CD8-positive, alpha-beta memory T cell (primary cell): Measurements from ENCODE around the gene LYVE1. TPM values are rescaled to one million over a fixed set of nuclear protein-coding genes. Genes with fewer than 3 reads are reported as not detected.

ENCODE experiments used
- CTCF ChIA-PET: fragments of 350-600 bp; sonication (Branson Sonifier 250); formaldehyde crosslinking; loops from one replicate; lab custom pipeline; 2021; ENCODE audit warnings: antibody characterized with exemption; lab: Charles Lee
- POLR2A ChIA-PET: fragments of 350-600 bp; sonication (Branson Sonifier 250); formaldehyde crosslinking; loops from one replicate; lab custom pipeline; 2021; ENCODE audit warnings: antibody characterized with exemption; lab: Charles Lee
- DNase-seq, 5 donors: peaks; one replicate each; pipeline versions ENCODE4 v3.0.0 to v3.0.0-alpha.2; 2020 to 2022; ENCODE audit warnings: mixed read lengths in 1 of 5
- H3K27ac ChIP-seq: one replicate; pipeline ENCODE4 v1.7.0; 2013; ENCODE audit warnings: low read depth, mild to moderate bottlenecking, low read length, moderate library complexity
- H3K27me3 ChIP-seq: 2 replicates; pipeline ENCODE4 v1.7.0; 2013; ENCODE audit warnings: low read length, mild to moderate bottlenecking; ENCODE audit not compliant: insufficient read depth, poor library complexity, severe bottlenecking
- H3K36me3 ChIP-seq: 2 replicates; pipeline ENCODE4 v1.7.0; 2013; ENCODE audit warnings: mild to moderate bottlenecking, low read length, moderate library complexity; ENCODE audit not compliant: insufficient read depth
- H3K4me1 ChIP-seq: 2 replicates; pipeline ENCODE4 v1.7.0; 2013; ENCODE audit warnings: mild to moderate bottlenecking, low read length, moderate library complexity; ENCODE audit not compliant: insufficient read depth
- H3K4me3 ChIP-seq: 2 replicates; pipeline ENCODE4 v1.7.0; 2013; ENCODE audit warnings: mild to moderate bottlenecking, low read length
- H3K9me3 ChIP-seq: 2 replicates; pipeline ENCODE4 v1.7.0; 2013; ENCODE audit warnings: mild to moderate bottlenecking, low read length
- H3K27ac Mint-ChIP-seq, 8 donors: one replicate each; pipeline ENCODE4 v1.8.0; 2020 to 2021; ENCODE audit warnings: mixed read lengths in 8 of 8, mild to moderate bottlenecking in 6 of 8, inconsistent platforms in 3 of 8, moderate library complexity in 3 of 8
- H3K27me3 Mint-ChIP-seq, 2 donors: one replicate each; pipeline ENCODE4 v1.8.0; 2020 to 2021; ENCODE audit warnings: mixed read lengths in 2 of 2, mild to moderate bottlenecking in 1 of 2, moderate library complexity in 1 of 2
- H3K36me3 Mint-ChIP-seq, 3 donors: one replicate each; pipeline ENCODE4 v1.8.0; 2020 to 2021; ENCODE audit warnings: mixed read lengths in 3 of 3, inconsistent platforms in 1 of 3, mild to moderate bottlenecking in 1 of 3
- H3K4me1 Mint-ChIP-seq, 3 donors: one replicate each; pipeline ENCODE4 v1.8.0; 2020 to 2021; ENCODE audit warnings: mixed read lengths in 3 of 3, inconsistent platforms in 1 of 3, mild to moderate bottlenecking in 1 of 3
- H3K4me3 Mint-ChIP-seq, 7 donors: one replicate each; pipeline ENCODE4 v1.8.0; 2020 to 2021; ENCODE audit warnings: mixed read lengths in 7 of 7, mild to moderate bottlenecking in 6 of 7, moderate library complexity in 4 of 7, inconsistent platforms in 2 of 7
- H3K9me3 Mint-ChIP-seq, 5 donors: one replicate each; pipeline ENCODE4 v1.8.0; 2020 to 2022; ENCODE audit warnings: mixed read lengths in 5 of 5, mild to moderate bottlenecking in 3 of 5, moderate library complexity in 2 of 5, inconsistent platforms in 1 of 5
- polyA plus RNA-seq: library from polyadenylated mRNA; unstranded; fragments of 300-500 nt; fragmentation: Illumina TruSeq; gene quantifications from one replicate; pipeline ENCODE4 v1.2.3, GENCODE V29; 2021
- total RNA-seq, 2 experiments: library from RNA; stranded (reverse); gene quantifications; one replicate each; pipeline ENCODE4 v1.2.3, GENCODE V29; 2021

The LYVE1 gene
- total and polyA plus RNA-seq, 3 experiments from 2014 or later: not detected

GRCh38 chr11:10538924-10539323 is 29.5 kb downstream of the LYVE1 start:
- Mint-ChIP-seq H3K36me3 (peaks cover 0 to 6% (median 3%) of the 10 kb centered on the region in 3 donors), H3K4me1 (peaks cover 20 to 36% (median 25%) of the 10 kb centered on the region in 3 donors), H3K4me3 (peak overlapping the region in 1 of 7 donors; percentile 7), H3K27me3 (peaks cover 0 to 2% of the 10 kb centered on the region in 2 donors), H3K27ac (no peak overlapping the region), H3K9me3 (no peaks in the 10 kb centered on the region)
- no peak overlapping the region for H3K4me3 ChIP-seq
- CTCF ChIA-PET: no interaction called here
- no peaks in the 10 kb centered on the region for H3K36me3 ChIP-seq
- POLR2A ChIA-PET: no interaction called here
- no peaks in the 10 kb centered on the region for H3K9me3 ChIP-seq
- no peak for DNase-seq
- no peaks in the 10 kb centered on the region for H3K27me3 ChIP-seq
- no peak overlapping the region for H3K27ac ChIP-seq
- H3K4me1 ChIP-seq: peaks cover 15% of the 10 kb centered on the region

GRCh38 chr11:10537600-10537999 is 30.9 kb downstream of the LYVE1 start:
- Histone ChIP-seq H3K9me3 (no peaks in the 10 kb centered on the region), H3K27me3 (no peaks in the 10 kb centered on the region), H3K4me3 (no peak overlapping the region), H3K36me3 (no peaks in the 10 kb centered on the region), H3K27ac (no peak overlapping the region), H3K4me1 (peaks cover 15% of the 10 kb centered on the region)
- H3K9me3 Mint-ChIP-seq: no peaks in the 10 kb centered on the region
- H3K27ac Mint-ChIP-seq: peak overlapping the region in 1 of 8 donors; percentile 23
- ChIA-PET CTCF (interaction anchor here (1.2 kb wide), 1 partner anchor 9 kb away, joined by 3 read pairs; no protein-coding TSS in a partner anchor), POLR2A (no interaction called here)
- H3K4me3 Mint-ChIP-seq: peak overlapping the region in 1 of 7 donors; percentile 34
- H3K27me3 Mint-ChIP-seq: peaks cover 0 to 2% of the 10 kb centered on the region in 2 donors
- peaks cover 3 to 16% (median 8%) of the 10 kb centered on the region in 3 donors for H3K36me3 Mint-ChIP-seq
- H3K4me1 Mint-ChIP-seq: peaks cover 20 to 36% (median 25%) of the 10 kb centered on the region in 3 donors
- no peak for DNase-seq

- H3K4me3 ChIP-seq: no peak overlapping the region
- H3K9me3 Mint-ChIP-seq: no peaks in the 10 kb centered on the region
- no peaks in the 10 kb centered on the region for H3K9me3 ChIP-seq
- H3K27me3 Mint-ChIP-seq: no peaks in the 10 kb centered on the region
- no peak overlapping the region for H3K27ac ChIP-seq
- no peaks in the 10 kb centered on the region for H3K4me1 ChIP-seq
- H3K27ac Mint-ChIP-seq: no peak overlapping the region
- no peak for DNase-seq
- no peak overlapping the region for H3K4me3 Mint-ChIP-seq
- H3K4me1 Mint-ChIP-seq: peaks cover 5 to 17% (median 6%) of the 10 kb centered on the region in 3 donors
- POLR2A ChIA-PET: no interaction called here
- H3K27me3 ChIP-seq: no peaks in the 10 kb centered on the region
- peaks cover 7% of the 10 kb centered on the region for H3K36me3 ChIP-seq
- CTCF ChIA-PET: no interaction called here
- H3K36me3 Mint-ChIP-seq: peaks cover 3 to 36% (median 16%) of the 10 kb centered on the region in 3 donors
Observed at GRCh38 chr11:10534316-10534715, 34.1 kb downstream of the LYVE1 start.

- ChIA-PET POLR2A (interaction anchor here (1.5 kb wide), 1 partner anchor 8 kb away, joined by 4 read pairs; the partner anchor contains the start of gene RNF141), CTCF (interaction anchor here (3.9 kb wide), 1 partner anchor 8 kb away, joined by 27 read pairs; the partner anchor contains the start of gene RNF141)
- Histone ChIP-seq H3K36me3 (peaks cover 14% of the 10 kb centered on the region), H3K27ac (no peak overlapping the region), H3K4me3 (no peak overlapping the region), H3K4me1 (no peaks in the 10 kb centered on the region), H3K9me3 (no peaks in the 10 kb centered on the region), H3K27me3 (no peaks in the 10 kb centered on the region)
- Mint-ChIP-seq H3K4me1 (peaks cover 4 to 12% (median 5%) of the 10 kb centered on the region in 3 donors), H3K27ac (no peak overlapping the region), H3K9me3 (no peaks in the 10 kb centered on the region), H3K27me3 (no peaks in the 10 kb centered on the region), H3K36me3 (peaks cover 3 to 46% (median 22%) of the 10 kb centered on the region in 3 donors), H3K4me3 (no peak overlapping the region)
- no peak for DNase-seq
Observed at GRCh38 chr11:10533323-10533722, 35.1 kb downstream of the LYVE1 start.

- Mint-ChIP-seq H3K36me3 (peaks cover 5 to 51% (median 23%) of the 10 kb centered on the region in 3 donors), H3K27me3 (no peaks in the 10 kb centered on the region), H3K9me3 (no peaks in the 10 kb centered on the region), H3K27ac (no peak overlapping the region), H3K4me1 (peaks cover 4 to 13% (median 6%) of the 10 kb centered on the region in 3 donors), H3K4me3 (no peak overlapping the region)
- peaks cover 16% of the 10 kb centered on the region for H3K36me3 ChIP-seq
- no peak overlapping the region for H3K27ac ChIP-seq
- H3K4me3 ChIP-seq: no peak overlapping the region
- no peaks in the 10 kb centered on the region for H3K27me3 ChIP-seq
- ChIA-PET CTCF (interaction anchor here (1.1 to 3.9 kb wide), 2 partner anchors 9 to 17 kb away, joined by 3 to 27 read pairs; partner anchors contain the start of gene RNF141), POLR2A (interaction anchor here (1.5 kb wide), 1 partner anchor 8 kb away, joined by 4 read pairs; the partner anchor contains the start of gene RNF141)
- H3K9me3 ChIP-seq: no peaks in the 10 kb centered on the region
- no peaks in the 10 kb centered on the region for H3K4me1 ChIP-seq
- no peak for DNase-seq
Observed at GRCh38 chr11:10532526-10532925, 35.9 kb downstream of the LYVE1 start.

- Histone ChIP-seq H3K9me3 (no peaks in the 10 kb centered on the region), H3K27ac (no peak overlapping the region), H3K4me3 (no peak overlapping the region), H3K36me3 (peaks cover 22% of the 10 kb centered on the region), H3K4me1 (no peaks in the 10 kb centered on the region), H3K27me3 (no peaks in the 10 kb centered on the region)
- H3K36me3 Mint-ChIP-seq: peaks cover 11 to 75% (median 31%) of the 10 kb centered on the region in 3 donors
- peak overlapping the region in 1 of 8 donors; percentile 40 for H3K27ac Mint-ChIP-seq
- no peaks in the 10 kb centered on the region for H3K9me3 Mint-ChIP-seq
- ChIA-PET POLR2A (no interaction called here), CTCF (interaction anchor here (2.3 kb wide), 1 partner anchor 11 kb away, joined by 8 read pairs; the partner anchor contains the start of gene RNF141)
- DNase-seq: no peak
- no peak overlapping the region for H3K4me3 Mint-ChIP-seq
- peaks cover 2 to 8% (median 8%) of the 10 kb centered on the region in 3 donors for H3K4me1 Mint-ChIP-seq
- H3K27me3 Mint-ChIP-seq: no peaks in the 10 kb centered on the region
Observed at GRCh38 chr11:10529279-10529678, 39.2 kb downstream of the LYVE1 start.

GRCh38 chr11:10528121-10528520 is 40.3 kb downstream of the LYVE1 start:
- Mint-ChIP-seq H3K27me3 (no peaks in the 10 kb centered on the region), H3K9me3 (no peaks in the 10 kb centered on the region), H3K36me3 (peaks cover 11 to 76% (median 27%) of the 10 kb centered on the region in 3 donors), H3K27ac (no peak overlapping the region), H3K4me3 (no peak overlapping the region), H3K4me1 (peaks cover 2 to 8% (median 8%) of the 10 kb centered on the region in 3 donors)
- POLR2A ChIA-PET: no interaction called here
- Histone ChIP-seq H3K9me3 (no peaks in the 10 kb centered on the region), H3K36me3 (peaks cover 22% of the 10 kb centered on the region), H3K4me3 (no peak overlapping the region), H3K27ac (no peak overlapping the region), H3K4me1 (no peaks in the 10 kb centered on the region), H3K27me3 (no peaks in the 10 kb centered on the region)
- CTCF ChIA-PET: interaction anchor here (2.3 kb wide), 1 partner anchor 13 kb away, joined by 8 read pairs; the partner anchor contains the start of gene RNF141
- no peak for DNase-seq
